Karpas-422 (cell line): Measurements from ENCODE around the gene RNF43. TPM values are rescaled to one million over a fixed set of nuclear protein-coding genes. Genes with fewer than 3 reads are reported as not detected.

Experiments
- DNase-seq: peaks from one replicate; pipeline ENCODE4 v3.0.0-alpha.2; 2015
- H2AFZ ChIP-seq: fragments of 200-600 bp; sonication (generic); 2 replicates; pipeline ENCODE4 v1.6.1; 2014; ENCODE audit warnings: antibody characterized with exemption, low read length, mixed read lengths
- H3K27ac ChIP-seq: fragments of 200-600 bp; sonication (generic); 2 replicates; pipeline ENCODE4 v1.5.1; 2014; ENCODE audit warnings: mild to moderate bottlenecking, low read length, moderate library complexity
- H3K27me3 ChIP-seq: fragments of 200-600 bp; sonication (generic); 2 replicates; pipeline ENCODE4 v1.6.1; 2014; ENCODE audit warnings: low read length, mixed read lengths
- H3K36me3 ChIP-seq: fragments of 200-600 bp; sonication (generic); 2 replicates; pipeline ENCODE4 v1.6.1; 2014; ENCODE audit warnings: low read length, mixed read lengths; ENCODE audit not compliant: insufficient read depth
- H3K4me1 ChIP-seq: fragments of 200-600 bp; sonication (generic); 2 replicates; pipeline ENCODE4 v1.6.1; 2014; ENCODE audit warnings: mild to moderate bottlenecking, low read length, mixed read lengths
- H3K4me2 ChIP-seq: fragments of 200-600 bp; sonication (generic); 2 replicates; pipeline ENCODE4 v1.6.1; 2014; ENCODE audit warnings: low read length, low read depth, mild to moderate bottlenecking; ENCODE audit not compliant: poor library complexity, severe bottlenecking
- H3K4me3 ChIP-seq: fragments of 200-600 bp; sonication (generic); 2 replicates; pipeline ENCODE4 v1.5.1; 2014; ENCODE audit warnings: mild to moderate bottlenecking, antibody characterized with exemption, low read length, mixed read lengths
- H3K79me2 ChIP-seq: fragments of 200-600 bp; sonication (generic); 2 replicates; pipeline ENCODE4 v1.6.1; 2014; ENCODE audit warnings: mild to moderate bottlenecking, low read length, mixed read lengths
- H3K9ac ChIP-seq: fragments of 200-600 bp; sonication (generic); 2 replicates; pipeline ENCODE4 v1.6.0; 2014; ENCODE audit warnings: low read length
- H3K9me2 ChIP-seq: fragments of 200-600 bp; sonication (generic), shearing (Covaris generic); replicated peaks from 2 replicates; pipeline ENCODE4 v1.6.0; 2014; ENCODE audit warnings: mild to moderate bottlenecking, low read length, moderate library complexity; ENCODE audit not compliant: insufficient read depth
- H3K9me3 ChIP-seq: fragments of 300-700, 200-600 bp; sonication (generic); 2 replicates; pipeline ENCODE4 v1.6.1; 2014; ENCODE audit warnings: low read length, mixed read lengths
- H4K20me1 ChIP-seq: fragments of 200-600 bp; sonication (generic); 2 replicates; pipeline ENCODE4 v1.6.1; 2014; ENCODE audit warnings: mild to moderate bottlenecking, antibody characterized with exemption, low read length, low read depth; ENCODE audit not compliant: insufficient read depth
- total RNA-seq: library from RNA; depleted of rRNA; stranded (reverse); fragments of >200 nt; shearing (Covaris generic); gene quantifications from 2 replicates; pipeline ENCODE4 v1.2.3, GENCODE V29; 2014; ENCODE audit warnings: low replicate concordance; rRNA removed

The RNF43 gene
- total RNA-seq: not detected in 2 replicates

DNA sequence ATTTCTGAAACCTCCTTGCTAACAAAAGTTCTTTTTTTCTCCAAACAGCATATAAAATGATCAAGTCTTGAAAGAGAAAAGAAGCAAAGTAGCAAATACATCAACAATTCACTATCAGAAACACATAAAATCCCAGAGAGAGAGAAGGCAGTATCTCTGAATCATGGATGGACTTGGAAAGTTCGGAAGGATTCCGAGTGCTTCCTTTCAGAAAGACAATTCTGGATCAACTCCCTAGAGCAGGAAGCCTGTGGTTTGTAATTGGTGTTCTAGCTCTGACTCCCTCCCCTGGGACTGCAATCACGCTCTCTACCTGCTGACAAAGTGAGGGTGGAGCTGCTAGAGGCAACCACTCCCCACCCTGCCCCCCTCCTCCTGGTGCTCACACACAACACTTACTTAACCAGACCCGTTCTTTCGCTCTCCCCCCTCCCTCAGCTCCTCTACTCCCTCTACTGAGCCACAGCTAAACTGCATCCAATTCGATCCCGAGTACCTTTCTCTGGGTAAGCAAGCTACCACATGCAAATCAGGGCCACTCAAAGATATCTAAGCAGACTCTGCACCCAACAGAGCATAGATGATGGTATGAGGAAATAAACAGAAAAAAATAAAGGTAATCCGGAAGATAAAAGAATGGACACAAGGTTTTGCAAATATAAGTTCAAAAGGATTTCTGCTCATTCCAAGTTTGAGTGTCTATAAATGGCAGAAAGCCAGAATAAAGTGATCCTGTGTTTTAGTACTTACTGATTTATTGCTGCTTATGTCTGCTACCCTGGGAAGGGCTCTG lies at the start of gene RNF43:
RNF43 (minus strand) TSS at position 235 of the 793 bp plus-strand sequence. CDS start 1,957 bp downstream, outside the sequence.
- H3K9ac ChIP-seq: peak within 1 kb of the TSS; percentile 44
- no peaks in the 10 kb centered on the region for H4K20me1 ChIP-seq
- no peak within 1 kb of the TSS for H3K27ac ChIP-seq
- no peaks in the 10 kb centered on the region for H3K27me3 ChIP-seq
- peak; percentile 95 for DNase-seq
- H3K4me3 ChIP-seq: peak within 1 kb of the TSS; percentile 50
- peaks cover 19% of the 10 kb centered on the region for H3K4me1 ChIP-seq
- peak within 1 kb of the TSS; percentile 82 for H2AFZ ChIP-seq
- no peaks in the 10 kb centered on the region for H3K9me2 ChIP-seq
- peak within 1 kb of the TSS; percentile 65 for H3K4me2 ChIP-seq
- no peaks in the 10 kb centered on the region for H3K36me3 ChIP-seq
- no peaks in the 10 kb centered on the region for H3K79me2 ChIP-seq
- H3K9me3 ChIP-seq: no peaks in the 10 kb centered on the region

DNA sequence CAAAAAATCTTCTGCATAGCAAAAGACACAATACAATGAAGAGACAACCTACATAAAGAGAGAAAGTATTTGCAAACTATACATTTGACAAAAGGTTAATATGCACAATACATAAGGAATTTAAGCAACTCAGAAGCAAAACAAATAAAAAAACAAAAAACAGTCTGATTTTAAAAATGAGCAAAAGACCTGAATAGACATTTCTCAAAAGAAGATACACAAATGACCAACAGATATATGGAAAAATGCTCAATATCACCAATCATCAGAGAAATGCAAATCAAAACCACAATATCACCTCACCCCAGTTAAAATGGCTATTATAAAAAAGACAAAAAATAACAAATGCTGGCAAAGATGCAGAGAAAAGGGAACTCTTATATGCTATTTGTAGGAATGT lies 38.2 kb upstream of the RNF43 start:
- no peak overlapping the region for H3K4me3 ChIP-seq
- no peaks in the 10 kb centered on the region for H3K36me3 ChIP-seq
- H4K20me1 ChIP-seq: no peaks in the 10 kb centered on the region
- no peaks in the 10 kb centered on the region for H3K79me2 ChIP-seq
- no peaks in the 10 kb centered on the region for H3K9me2 ChIP-seq
- no peak overlapping the region for H3K9ac ChIP-seq
- no peaks in the 10 kb centered on the region for H3K9me3 ChIP-seq
- no peak overlapping the region for H2AFZ ChIP-seq
- no peaks in the 10 kb centered on the region for H3K27me3 ChIP-seq
- H3K27ac ChIP-seq: no peak overlapping the region
- H3K4me2 ChIP-seq: no peak overlapping the region
- DNase-seq: no peak
- no peaks in the 10 kb centered on the region for H3K4me1 ChIP-seq

DNA sequence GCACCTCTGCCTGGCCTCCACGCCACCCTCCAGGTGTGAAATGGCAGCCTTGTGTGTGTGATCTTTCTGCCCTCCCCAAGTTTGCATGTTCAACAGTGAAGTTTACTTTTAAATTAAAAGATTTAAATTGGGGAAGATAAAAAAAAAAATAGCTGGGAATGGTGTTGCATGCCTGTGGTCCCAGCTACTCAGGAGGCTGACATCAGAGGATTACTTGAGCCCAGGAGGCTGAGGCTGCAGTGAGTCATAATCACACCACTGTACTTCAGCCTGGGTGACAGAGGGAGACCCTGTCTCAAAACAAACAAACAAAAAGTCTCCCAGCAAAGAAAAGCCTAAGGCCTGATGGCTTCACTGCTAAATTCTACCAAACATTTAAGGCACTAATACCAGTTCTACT lies 35.4 kb upstream of the RNF43 start:
- Histone ChIP-seq H3K4me2 (no peak overlapping the region), H3K9me2 (no peaks in the 10 kb centered on the region), H3K36me3 (no peaks in the 10 kb centered on the region), H2AFZ (no peak overlapping the region), H4K20me1 (no peaks in the 10 kb centered on the region), H3K9ac (no peak overlapping the region), H3K9me3 (no peaks in the 10 kb centered on the region), H3K27me3 (no peaks in the 10 kb centered on the region), H3K79me2 (no peaks in the 10 kb centered on the region), H3K4me3 (no peak overlapping the region), H3K4me1 (no peaks in the 10 kb centered on the region), H3K27ac (no peak overlapping the region)
- no peak for DNase-seq

DNA sequence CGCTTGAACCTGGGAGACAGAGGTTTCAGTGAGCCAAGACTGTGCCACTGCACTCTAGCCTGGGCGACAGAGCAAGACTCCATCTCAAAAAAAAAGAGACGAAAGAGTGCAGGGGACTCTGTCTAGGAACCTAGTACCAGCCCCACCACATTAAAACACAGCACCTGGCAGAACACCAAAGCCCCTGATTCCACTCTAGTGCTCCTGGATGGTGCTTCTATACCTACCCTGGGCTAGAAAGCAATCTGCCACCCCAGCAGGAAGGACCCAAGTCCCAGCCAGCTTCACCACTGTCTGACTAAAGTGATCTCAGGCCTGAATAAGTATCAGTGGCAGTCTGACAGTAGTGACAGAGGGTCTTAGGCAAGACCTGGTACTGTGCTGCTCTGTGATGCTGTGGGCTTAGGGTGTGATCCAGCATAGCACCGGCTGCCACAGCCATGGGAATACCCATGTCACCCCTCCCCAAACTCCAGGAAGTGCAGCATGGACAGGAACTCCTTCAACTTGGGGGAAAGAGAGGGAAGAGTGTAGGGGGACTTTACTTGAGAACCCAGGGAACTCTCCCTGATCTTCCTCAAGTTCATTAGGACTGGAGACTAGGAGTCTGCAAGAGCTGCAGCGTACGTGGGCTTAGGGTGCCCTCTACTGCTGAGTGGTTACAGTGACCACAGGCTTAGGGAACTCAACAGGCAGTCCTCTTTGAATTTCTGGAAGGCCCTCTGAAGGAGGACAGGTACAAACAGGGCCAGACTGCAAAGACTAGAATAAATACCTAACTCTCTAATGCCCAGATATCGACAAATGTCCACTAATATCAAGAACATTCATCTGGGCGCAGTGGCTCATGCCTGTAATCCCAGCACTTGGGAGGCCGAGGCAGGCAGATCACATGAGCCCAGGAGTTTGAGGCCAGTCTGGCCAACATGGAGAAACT lies 30.0 kb upstream of the RNF43 start:
- no peak overlapping the region for H3K4me3 ChIP-seq
- H2AFZ ChIP-seq: no peak overlapping the region
- no peaks in the 10 kb centered on the region for H3K27me3 ChIP-seq
- peak; percentile 93 for DNase-seq
- H3K36me3 ChIP-seq: no peaks in the 10 kb centered on the region
- no peaks in the 10 kb centered on the region for H3K4me1 ChIP-seq
- H3K27ac ChIP-seq: no peak overlapping the region
- H4K20me1 ChIP-seq: no peaks in the 10 kb centered on the region
- no peaks in the 10 kb centered on the region for H3K9me2 ChIP-seq
- H3K9me3 ChIP-seq: no peaks in the 10 kb centered on the region
- H3K4me2 ChIP-seq: no peak overlapping the region
- no peaks in the 10 kb centered on the region for H3K79me2 ChIP-seq
- H3K9ac ChIP-seq: no peak overlapping the region

DNA sequence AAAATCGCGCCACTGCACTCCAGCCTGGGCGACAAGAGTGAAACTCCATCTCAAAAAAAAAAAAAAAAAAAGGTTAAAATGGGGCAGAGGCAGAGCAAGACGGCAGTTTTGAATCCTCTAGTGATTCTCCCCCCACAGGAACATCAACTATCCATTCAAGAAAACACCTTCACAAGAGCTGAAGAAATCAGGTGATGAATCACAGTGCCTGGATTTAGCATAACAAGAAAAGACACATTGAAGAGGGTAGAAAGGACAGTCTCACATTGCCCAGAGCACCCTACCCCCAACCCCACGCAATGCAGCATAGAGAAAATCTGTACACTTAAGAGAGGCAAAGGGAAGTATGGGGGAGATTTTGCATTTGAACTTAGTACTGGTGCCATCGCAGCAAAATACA lies 28.8 kb upstream of the RNF43 start:
- Histone ChIP-seq H3K36me3 (no peaks in the 10 kb centered on the region), H3K9me2 (no peaks in the 10 kb centered on the region), H3K4me1 (no peaks in the 10 kb centered on the region), H3K4me2 (no peak overlapping the region), H4K20me1 (no peaks in the 10 kb centered on the region), H3K27ac (no peak overlapping the region), H3K27me3 (no peaks in the 10 kb centered on the region), H3K4me3 (no peak overlapping the region), H3K9ac (no peak overlapping the region), H3K79me2 (no peaks in the 10 kb centered on the region), H2AFZ (no peak overlapping the region), H3K9me3 (no peaks in the 10 kb centered on the region)
- no peak for DNase-seq

DNA sequence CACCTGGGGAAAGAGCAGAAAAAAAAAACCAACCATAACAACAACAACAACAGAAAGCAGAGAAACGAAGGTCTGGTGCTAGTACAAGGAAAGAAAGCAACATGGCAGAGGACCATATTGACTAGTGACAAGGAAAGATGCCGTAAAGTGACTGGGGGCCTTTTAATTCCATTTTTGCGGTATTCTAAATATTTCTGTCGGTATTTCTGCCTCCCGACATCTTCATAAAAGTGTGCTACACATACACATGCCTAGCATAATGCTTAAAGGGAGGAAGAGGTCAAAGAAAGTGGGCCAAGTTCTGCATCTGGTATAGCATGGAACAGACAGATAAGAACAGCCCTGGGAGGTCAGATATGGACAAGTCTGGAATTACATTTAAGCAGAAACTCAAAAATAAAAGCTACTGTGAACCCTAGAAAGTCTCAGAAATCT lies 19.5 kb upstream of the RNF43 start:
- Histone ChIP-seq H3K9me2 (no peaks in the 10 kb centered on the region), H3K36me3 (no peaks in the 10 kb centered on the region), H3K4me2 (no peak overlapping the region), H3K9ac (no peak overlapping the region), H3K4me1 (no peaks in the 10 kb centered on the region), H3K79me2 (no peaks in the 10 kb centered on the region), H4K20me1 (no peaks in the 10 kb centered on the region), H3K27ac (no peak overlapping the region), H3K9me3 (no peaks in the 10 kb centered on the region), H2AFZ (peak overlapping the region; percentile 45; the same call in 1 of the 2 replicates), H3K4me3 (no peak overlapping the region), H3K27me3 (no peaks in the 10 kb centered on the region)
- DNase-seq: no peak

DNA sequence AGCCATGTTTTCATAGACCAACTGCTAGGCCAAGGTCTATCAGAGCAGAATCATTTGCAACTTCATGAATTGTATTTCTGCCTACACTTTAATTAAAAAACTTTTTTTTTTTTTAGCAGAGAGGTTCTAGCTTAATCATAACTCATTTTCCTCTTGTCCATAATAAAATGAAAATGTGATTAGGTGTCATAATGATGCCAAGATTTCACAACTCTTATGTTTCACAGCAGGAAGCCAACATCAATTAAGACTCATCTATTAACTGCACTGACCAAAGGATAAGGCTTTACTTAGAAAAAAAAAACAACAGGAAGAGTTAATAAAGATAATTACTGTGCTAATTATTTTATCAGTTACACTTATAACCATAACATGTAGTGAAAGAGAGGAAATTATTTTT lies 18.9 kb upstream of the RNF43 start:
- H2AFZ ChIP-seq: no peak overlapping the region
- no peaks in the 10 kb centered on the region for H3K9me3 ChIP-seq

More for the DNA sequence above, 18.9 kb upstream of the RNF43 start:
- H3K4me3 ChIP-seq: no peak overlapping the region
- no peaks in the 10 kb centered on the region for H3K79me2 ChIP-seq
- H3K4me2 ChIP-seq: no peak overlapping the region
- no peaks in the 10 kb centered on the region for H3K9me2 ChIP-seq
- no peak for DNase-seq
- no peak overlapping the region for H3K9ac ChIP-seq
- H3K27ac ChIP-seq: no peak overlapping the region
- H3K36me3 ChIP-seq: no peaks in the 10 kb centered on the region
- no peaks in the 10 kb centered on the region for H3K27me3 ChIP-seq
- H3K4me1 ChIP-seq: no peaks in the 10 kb centered on the region
- H4K20me1 ChIP-seq: no peaks in the 10 kb centered on the region
